ENCODE results near the gene EIF3A.
A peak's percentile ranks its signal among the peaks of the same experiment; 100 is the strongest.
"Not testable (repeated sequence)": the region's sequence is repeated elsewhere in the genome, so short reads cannot be mapped to it uniquely, and the experiment has no call there.

EIF3A gene

GRCh38 chr10:119080521-119081259 is at the start of gene EIF3A:
TSS of gene EIF3A (minus strand) at chr10:119080817. CDS start at chr10:119080676, 141 bp downstream.
- H3K4me3 ChIP-seq (ENCODE audit: low read depth, low read length) = peak within 1 kb of the TSS; percentile 98
- DNase-seq (ENCODE audit: low read depth) = peak; percentile 73

GRCh38 chr10:119129721-119130120 is 49.1 kb upstream of the EIF3A start:
- H3K4me3 ChIP-seq (ENCODE audit: low read depth, low read length) = no peak overlapping the region
- DNase-seq (ENCODE audit: low read depth) = no peak

GRCh38 chr10:119125942-119126341 is 45.3 kb upstream of the EIF3A start:
- H3K4me3 ChIP-seq (ENCODE audit: low read depth, low read length) = no peak overlapping the region
- DNase-seq (ENCODE audit: low read depth) = no peak

- no peak overlapping the region for H3K4me3 ChIP-seq (ENCODE audit: low read depth, low read length)
- DNase-seq (ENCODE audit: low read depth) = no peak
Measured at GRCh38 chr10:119120875-119121274, 40.3 kb upstream of the EIF3A start.

GRCh38 chr10:119120413-119120867 is 39.8 kb upstream of the EIF3A start:
- no peak for DNase-seq (ENCODE audit: low read depth)
- H3K4me3 ChIP-seq (ENCODE audit: low read depth, low read length) = no peak overlapping the region

- no peak for DNase-seq (ENCODE audit: low read depth)
- no peak overlapping the region for H3K4me3 ChIP-seq (ENCODE audit: low read depth, low read length)
Measured at GRCh38 chr10:119119400-119119799, 38.8 kb upstream of the EIF3A start.

GRCh38 chr10:119118231-119118630 is 37.6 kb upstream of the EIF3A start:
- no peak for DNase-seq (ENCODE audit: low read depth)
- no peak overlapping the region for H3K4me3 ChIP-seq (ENCODE audit: low read depth, low read length)

GRCh38 chr10:119116326-119116951 is 35.8 kb upstream of the EIF3A start:
- no peak overlapping the region for H3K4me3 ChIP-seq (ENCODE audit: low read depth, low read length)
- no peak for DNase-seq (ENCODE audit: low read depth)

GRCh38 chr10:119115926-119116325 is 35.3 kb upstream of the EIF3A start:
- no peak overlapping the region for H3K4me3 ChIP-seq (ENCODE audit: low read depth, low read length)
- no peak for DNase-seq (ENCODE audit: low read depth)

- H3K4me3 ChIP-seq (ENCODE audit: low read depth, low read length) = no peak overlapping the region
- DNase-seq (ENCODE audit: low read depth) = peak; percentile 85
Measured at GRCh38 chr10:119113751-119114732, 33.4 kb upstream of the EIF3A start.

- no peak overlapping the region for H3K4me3 ChIP-seq (ENCODE audit: low read depth, low read length)
- DNase-seq (ENCODE audit: low read depth) = no peak
Measured at GRCh38 chr10:119112056-119112455, 31.4 kb upstream of the EIF3A start.

- not testable (repeated sequence) for H3K4me3 ChIP-seq (ENCODE audit: low read depth, low read length); DNase-seq (ENCODE audit: low read depth)
Measured at GRCh38 chr10:119107771-119108170, 27.2 kb upstream of the EIF3A start.

GRCh38 chr10:119107106-119107505 is 26.5 kb upstream of the EIF3A start:
- H3K4me3 ChIP-seq (ENCODE audit: low read depth, low read length); DNase-seq (ENCODE audit: low read depth): not testable (repeated sequence)

GRCh38 chr10:119105899-119106298 is 25.3 kb upstream of the EIF3A start:
- DNase-seq (ENCODE audit: low read depth); H3K4me3 ChIP-seq (ENCODE audit: low read depth, low read length): not testable (repeated sequence)

GRCh38 chr10:119105155-119105554 is 24.5 kb upstream of the EIF3A start:
- no peak for DNase-seq (ENCODE audit: low read depth)
- H3K4me3 ChIP-seq (ENCODE audit: low read depth, low read length) = peak overlapping the region; percentile 79

GRCh38 chr10:119104654-119105015 is 24.0 kb upstream of the EIF3A start:
- DNase-seq (ENCODE audit: low read depth) = no peak
- peak overlapping the region; percentile 79 for H3K4me3 ChIP-seq (ENCODE audit: low read depth, low read length)

- no peak for DNase-seq (ENCODE audit: low read depth)
- H3K4me3 ChIP-seq (ENCODE audit: low read depth, low read length) = peak within 1 kb of the TSS; percentile 79
Measured at GRCh38 chr10:119103903-119104653, 23.5 kb upstream of the EIF3A start, which contains the start of gene DENND10. TSS of gene DENND10 (plus strand) at chr10:119104113. CDS start at chr10:119104143, 30 bp downstream.

- DNase-seq (ENCODE audit: low read depth) = no peak
- no peak overlapping the region for H3K4me3 ChIP-seq (ENCODE audit: low read depth, low read length)
Measured at GRCh38 chr10:119103241-119103902, 22.8 kb upstream of the EIF3A start.

All from skeletal muscle cell (primary cell).